ENCODE measurements around the gene MBD3. TPM values are rescaled to one million over a fixed set of nuclear protein-coding genes. Genes with fewer than 3 reads are reported as not detected.

The MBD3 gene
- total RNA-seq, 1 experiment from 2014 or later: 164 TPM

GRCh38 chr19:1621021-1621420 lies 28.4 kb upstream of the MBD3 start:
- DNase-seq (ENCODE audit: low spot score): no peak
- in situ Hi-C loops (cut with HindIII; ENCODE audit: low sequenced_read_pairs): no loop called here

DNA sequence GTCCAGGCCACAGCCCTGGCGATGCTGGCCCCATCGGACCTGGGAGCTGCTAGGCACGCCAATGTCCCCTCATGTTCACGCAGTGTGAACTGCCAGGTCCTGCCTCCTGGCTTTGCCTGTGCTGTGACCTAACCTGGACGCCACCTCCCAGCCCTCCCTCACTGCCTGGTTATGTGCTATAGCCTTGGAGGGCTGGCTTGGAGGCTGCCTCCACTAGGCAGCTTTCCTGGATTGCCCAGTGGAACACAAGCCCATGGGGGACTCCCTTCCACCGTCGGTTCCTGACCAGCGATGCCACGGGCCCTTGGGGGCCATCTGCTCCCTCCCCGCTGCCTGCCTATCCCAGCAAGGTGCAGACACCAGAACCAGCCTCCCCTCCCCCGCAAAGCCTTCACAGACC lies 27.8 kb upstream of the MBD3 start:
- in situ Hi-C loops (cut with HindIII; ENCODE audit: low sequenced_read_pairs): no loop called here

DNA sequence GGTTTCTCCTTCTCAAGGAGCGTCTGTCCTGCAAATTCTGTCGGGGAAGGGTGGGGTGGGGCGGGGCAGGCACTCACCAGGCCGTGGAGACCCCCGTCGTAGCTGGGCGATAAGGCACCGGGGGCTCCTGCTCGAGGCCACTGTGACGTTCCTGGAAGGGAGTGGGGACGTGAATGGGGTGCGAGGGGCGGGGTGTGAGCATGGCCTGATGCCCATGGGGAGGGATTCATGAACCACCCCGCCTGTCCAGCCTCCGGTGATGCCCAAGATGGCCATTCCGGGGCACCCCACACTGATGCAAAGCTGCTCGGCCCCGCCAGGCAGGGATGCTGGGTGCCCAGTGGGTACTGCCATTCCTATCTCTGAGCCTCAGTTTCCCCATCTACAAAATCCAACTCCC lies 27.0 kb upstream of the MBD3 start:
- in situ Hi-C loops (cut with HindIII; ENCODE audit: low sequenced_read_pairs): no loop called here

More for the DNA sequence above, 27.8 kb upstream of the MBD3 start:
- no peak for DNase-seq (ENCODE audit: low spot score)

DNA sequence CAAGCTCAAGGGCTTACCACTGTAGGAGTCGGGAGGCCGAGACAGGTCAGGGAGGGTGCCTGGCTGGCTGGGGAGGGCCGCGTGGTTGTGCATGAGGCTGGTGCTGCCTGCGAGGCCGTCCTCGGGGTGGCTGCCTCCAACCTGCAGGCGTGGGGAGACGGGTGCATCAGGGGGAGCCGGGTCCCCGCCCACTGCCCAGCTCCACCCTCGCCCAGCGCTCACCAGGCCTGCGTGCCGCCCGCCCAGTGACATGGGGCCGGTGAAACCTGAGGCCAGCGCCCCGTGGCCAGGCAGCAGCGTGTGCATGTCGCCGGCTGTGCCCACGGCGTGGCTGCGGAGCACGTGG lies 26.4 kb upstream of the MBD3 start:
- in situ Hi-C loops (cut with HindIII; ENCODE audit: low sequenced_read_pairs): no loop called here
- DNase-seq (ENCODE audit: low spot score): no peak

More for the DNA sequence above, 27.0 kb upstream of the MBD3 start:
- no peak for DNase-seq (ENCODE audit: low spot score)

GRCh38 chr19:1618157-1619093 lies 25.8 kb upstream of the MBD3 start:
- in situ Hi-C loops (cut with HindIII; ENCODE audit: low sequenced_read_pairs): no loop called here
- peak; percentile 58 for DNase-seq (ENCODE audit: low spot score)

- in situ Hi-C loops (cut with HindIII; ENCODE audit: low sequenced_read_pairs): no loop called here
- no peak for DNase-seq (ENCODE audit: low spot score)
These were observed 24.2 kb upstream of the MBD3 start for GRCh38 chr19:1616875-1617274.

DNA sequence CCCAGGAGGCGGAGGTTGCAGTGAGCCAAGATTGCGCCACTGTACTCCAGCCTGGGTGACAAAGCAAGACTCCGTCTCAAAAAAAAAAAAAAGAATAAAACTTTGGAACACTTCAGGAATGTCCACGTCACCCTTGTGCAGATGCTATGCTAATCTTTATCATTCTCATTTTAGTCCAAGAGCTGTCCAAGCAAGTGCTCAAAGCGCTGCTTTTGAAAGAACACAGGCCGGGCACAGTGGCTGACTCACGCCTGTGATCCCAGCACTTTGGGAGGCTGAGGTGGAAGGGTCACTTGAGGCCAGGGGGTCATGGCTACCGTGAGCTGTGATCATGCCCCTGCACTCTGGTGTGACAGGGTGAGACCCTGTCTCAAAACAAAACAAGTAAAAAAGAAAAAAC lies 23.7 kb upstream of the MBD3 start:
- DNase-seq (ENCODE audit: low spot score): no peak
- in situ Hi-C loops (cut with HindIII; ENCODE audit: low sequenced_read_pairs): no loop called here

DNA sequence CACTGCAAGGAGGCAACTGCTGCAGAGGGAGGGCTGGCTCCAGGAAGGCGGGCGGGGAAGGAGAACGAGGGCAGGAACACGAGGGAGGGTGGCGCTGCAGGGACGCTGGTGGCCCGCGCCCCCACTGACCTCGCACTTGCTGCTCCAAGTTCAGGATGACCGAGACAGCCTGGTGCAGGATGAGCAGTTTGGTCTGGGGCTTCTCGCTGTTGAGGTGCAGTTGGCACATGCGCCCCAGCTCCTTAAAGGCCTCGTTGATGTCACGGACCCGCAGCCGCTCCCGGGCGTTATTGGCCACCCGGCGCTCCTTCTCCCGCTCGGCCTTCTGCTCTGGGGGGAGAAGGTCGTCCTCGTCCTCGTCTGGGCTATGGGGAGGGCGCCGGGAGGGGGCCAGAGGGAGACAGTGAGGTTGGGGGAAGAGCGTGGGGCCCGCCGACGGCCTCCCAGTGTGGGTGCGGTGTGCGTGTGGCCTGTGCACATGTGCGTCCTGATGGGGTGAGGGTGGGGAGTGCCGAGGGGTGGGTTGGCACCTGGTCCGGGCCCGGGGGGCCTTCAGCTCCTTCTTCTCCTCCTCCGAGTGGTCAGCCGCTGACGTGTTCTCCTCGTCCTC lies 22.6 kb upstream of the MBD3 start:
- in situ Hi-C loops (cut with HindIII; ENCODE audit: low sequenced_read_pairs): no loop called here
- DNase-seq (ENCODE audit: low spot score): no peak

DNA sequence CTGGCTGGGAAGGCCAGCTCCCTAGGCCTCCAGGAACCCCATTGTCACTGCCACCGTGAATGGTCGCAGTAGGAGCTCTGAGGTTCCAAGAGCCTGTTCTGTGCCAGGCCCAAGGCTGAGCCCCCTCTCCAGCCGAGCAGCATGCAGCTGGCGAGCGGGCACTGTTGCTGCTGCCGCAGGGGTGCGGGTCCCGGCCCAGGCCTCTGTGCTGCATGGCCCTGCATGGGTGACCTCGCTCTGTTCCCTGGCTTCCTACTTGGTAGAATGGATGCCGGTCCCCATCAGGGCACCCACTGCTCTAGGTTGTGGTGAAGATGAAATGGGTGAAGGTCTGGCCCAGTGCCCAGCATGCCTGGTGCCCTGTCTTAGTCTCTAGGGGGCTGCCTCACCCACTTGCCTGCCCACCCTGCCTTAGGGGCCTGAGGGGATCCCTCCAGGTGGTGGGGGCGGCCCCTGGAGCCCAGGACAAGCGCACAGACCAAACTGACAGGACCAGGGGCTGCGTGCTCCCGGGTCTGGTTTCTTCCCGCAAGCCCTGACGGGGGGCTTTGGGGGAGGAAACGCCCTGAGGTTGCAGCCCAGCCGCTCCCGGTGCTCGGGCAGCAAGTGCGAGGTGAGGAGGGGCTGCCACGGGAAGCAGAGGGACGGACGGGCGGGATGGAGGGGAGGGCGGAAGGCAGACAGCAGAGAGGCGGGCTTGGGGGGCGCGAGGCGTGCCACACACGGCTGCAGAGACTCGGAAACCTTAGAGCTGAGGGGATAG lies 21.3 kb upstream of the MBD3 start:
- DNase-seq (ENCODE audit: low spot score): no peak
- in situ Hi-C loops (cut with HindIII; ENCODE audit: low sequenced_read_pairs): no loop called here

GRCh38 chr19:1613146-1613545 lies 20.5 kb upstream of the MBD3 start:
- in situ Hi-C loops (cut with HindIII; ENCODE audit: low sequenced_read_pairs): no loop called here
- DNase-seq (ENCODE audit: low spot score): no peak

- no peak for DNase-seq (ENCODE audit: low spot score)
- in situ Hi-C loops (cut with HindIII; ENCODE audit: low sequenced_read_pairs): no loop called here
These were observed 19.7 kb upstream of the MBD3 start for GRCh38 chr19:1612114-1613086.

DNA sequence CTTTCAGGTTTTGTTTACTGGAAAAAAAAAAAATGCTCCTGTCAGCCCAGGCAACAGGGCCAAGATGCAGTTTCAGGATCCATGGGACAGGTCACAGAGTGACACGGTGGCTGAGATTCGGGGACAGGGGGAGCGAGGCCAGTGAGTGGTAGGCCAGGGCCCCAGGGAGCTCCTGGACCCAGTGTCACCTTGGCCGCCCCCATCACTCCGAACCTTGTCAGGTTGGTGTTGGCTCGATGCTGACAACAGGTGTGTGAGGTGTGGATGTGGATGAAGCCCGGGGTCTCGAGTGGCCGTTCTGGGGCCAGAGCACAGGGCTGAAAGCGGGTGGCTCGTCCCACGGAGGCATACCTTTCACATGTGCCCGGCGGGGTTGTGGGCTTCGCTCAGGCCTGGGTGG lies 18.7 kb upstream of the MBD3 start:
- no peak for DNase-seq (ENCODE audit: low spot score)
- in situ Hi-C loops (cut with HindIII; ENCODE audit: low sequenced_read_pairs): no loop called here

DNA sequence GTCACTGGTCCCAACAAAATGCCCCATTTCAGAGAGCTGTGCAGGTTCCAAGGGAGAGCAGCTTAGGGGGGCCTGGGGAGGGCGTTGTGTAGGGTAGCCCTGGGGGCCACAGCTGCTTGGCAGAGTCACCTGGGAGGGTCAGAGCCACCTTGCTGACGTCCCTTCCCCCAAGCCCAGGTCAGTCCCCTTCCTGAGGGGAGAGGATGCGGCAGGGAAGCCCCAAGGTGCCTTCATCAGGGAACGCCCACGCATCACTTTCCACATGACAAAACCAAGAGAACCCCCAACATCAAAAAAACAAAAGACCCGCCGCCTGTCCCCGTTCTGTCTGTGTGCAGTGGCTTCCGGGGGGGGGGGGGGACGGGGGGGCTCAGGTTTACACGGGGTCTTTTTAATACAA lies 17.9 kb upstream of the MBD3 start:
- no peak for DNase-seq (ENCODE audit: low spot score)

DNA sequence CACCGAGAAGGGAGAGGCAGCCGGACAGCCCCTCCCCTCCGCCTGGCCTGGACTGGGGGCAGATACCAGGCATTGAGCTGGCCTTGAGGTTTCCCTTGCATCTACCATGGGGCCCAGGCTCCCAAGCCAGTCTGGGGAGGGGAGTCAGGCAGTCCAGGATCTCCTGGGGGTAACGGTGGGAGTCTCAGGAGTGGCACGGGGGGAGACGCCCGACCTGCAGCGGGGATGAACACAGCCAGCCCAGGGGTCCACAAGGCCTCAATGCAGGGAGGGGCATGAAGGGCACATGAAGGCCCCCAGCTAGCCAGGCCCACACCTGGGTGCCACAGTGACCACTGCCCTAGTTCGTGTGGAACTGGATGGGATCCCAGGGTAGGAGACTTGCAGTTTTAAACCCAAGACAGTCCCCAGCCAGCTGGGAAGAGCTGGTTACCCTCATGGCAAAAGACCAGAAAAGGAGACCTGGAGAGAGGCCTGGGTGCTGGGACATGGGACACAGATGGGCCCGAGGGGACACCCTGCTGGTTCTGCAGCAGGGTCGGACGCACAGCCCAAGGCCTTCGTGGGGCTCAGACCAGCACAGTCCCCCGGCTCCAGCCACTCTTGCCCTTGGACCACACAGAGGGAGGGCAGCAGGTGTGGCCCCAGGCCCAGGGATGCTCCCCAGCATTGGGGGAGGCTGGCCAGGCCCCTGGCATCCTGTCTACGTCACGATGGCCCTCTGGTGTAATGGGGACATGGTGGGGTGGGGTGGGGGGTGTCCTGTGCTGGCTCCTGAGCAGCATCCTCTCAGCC lies 17.2 kb upstream of the MBD3 start:
- in situ Hi-C loops (cut with HindIII; ENCODE audit: low sequenced_read_pairs): no loop called here

More for the DNA sequence above, 17.9 kb upstream of the MBD3 start:
- in situ Hi-C loops (cut with HindIII; ENCODE audit: low sequenced_read_pairs): no loop called here

DNA sequence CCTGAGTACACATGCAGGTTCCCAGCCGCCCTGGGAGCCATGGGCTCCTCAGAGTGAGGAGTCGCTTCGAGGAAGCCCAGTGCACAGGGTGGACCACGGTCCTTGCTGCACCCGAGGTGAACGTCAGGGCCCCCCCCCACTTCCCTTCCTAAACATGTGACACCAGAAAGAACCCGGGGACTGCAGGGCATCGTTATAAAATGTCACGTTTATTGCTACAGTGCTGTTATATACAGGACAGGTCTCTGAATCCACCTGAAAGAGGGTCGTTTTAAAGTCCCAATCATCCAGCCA lies 16.4 kb upstream of the MBD3 start:
- in situ Hi-C loops (cut with HindIII; ENCODE audit: low sequenced_read_pairs): no loop called here
- no peak for DNase-seq (ENCODE audit: low spot score)

More for the DNA sequence above, 17.2 kb upstream of the MBD3 start:
- no peak for DNase-seq (ENCODE audit: low spot score)

DNA sequence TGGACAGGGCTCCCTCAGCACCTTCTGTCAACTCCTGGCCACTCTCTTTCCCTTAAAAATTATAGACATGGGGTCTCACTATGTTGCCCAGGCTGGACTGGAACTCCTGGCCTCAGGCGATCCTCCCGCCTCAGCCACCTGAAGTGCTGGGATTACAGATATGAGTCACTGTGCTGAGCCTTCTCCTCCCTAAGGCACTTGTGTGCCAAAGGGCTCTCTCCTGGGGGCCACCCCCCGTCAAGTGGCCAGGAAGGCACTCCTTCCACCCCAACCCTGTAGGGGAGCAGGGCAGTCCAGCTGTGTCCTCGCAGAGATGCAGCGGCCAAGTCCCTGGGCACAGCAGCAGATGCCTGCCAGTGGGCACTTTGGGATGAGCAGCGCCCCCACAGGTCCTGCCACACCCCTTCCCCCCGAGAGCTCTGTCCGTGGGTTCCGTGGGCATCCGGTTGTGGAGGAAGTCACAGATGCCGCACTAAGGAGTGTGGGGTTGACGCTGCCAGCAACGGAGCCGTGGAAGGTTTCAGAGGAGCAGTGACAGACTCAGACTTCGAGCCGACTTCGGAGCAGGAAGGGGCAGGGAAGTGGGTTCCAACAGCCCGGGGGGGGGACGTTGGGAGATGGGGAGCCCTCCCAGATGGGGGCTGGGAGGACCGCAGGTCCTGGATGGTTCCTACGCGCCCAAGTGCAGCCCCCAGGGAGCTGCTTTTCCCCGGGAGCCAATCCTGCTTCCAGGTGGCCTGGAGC lies 15.9 kb upstream of the MBD3 start:
- in situ Hi-C loops (cut with HindIII; ENCODE audit: low sequenced_read_pairs): no loop called here
- no peak for DNase-seq (ENCODE audit: low spot score)

GRCh38 chr19:1606138-1606651 lies 13.5 kb upstream of the MBD3 start:
- no peak for DNase-seq (ENCODE audit: low spot score)
- in situ Hi-C loops (cut with HindIII; ENCODE audit: low sequenced_read_pairs): no loop called here
